ENCODE results near the gene PDSS1. TPM values are rescaled to one million over a fixed set of nuclear protein-coding genes. Genes with fewer than 3 reads are reported as not detected.

Gene PDSS1
- total RNA-seq, 5 donors from 2014 or later (not counting 1 experiment from before 2014, with no cell fraction given): 2.1 to 6.2 (median 2.9) TPM

DNA sequence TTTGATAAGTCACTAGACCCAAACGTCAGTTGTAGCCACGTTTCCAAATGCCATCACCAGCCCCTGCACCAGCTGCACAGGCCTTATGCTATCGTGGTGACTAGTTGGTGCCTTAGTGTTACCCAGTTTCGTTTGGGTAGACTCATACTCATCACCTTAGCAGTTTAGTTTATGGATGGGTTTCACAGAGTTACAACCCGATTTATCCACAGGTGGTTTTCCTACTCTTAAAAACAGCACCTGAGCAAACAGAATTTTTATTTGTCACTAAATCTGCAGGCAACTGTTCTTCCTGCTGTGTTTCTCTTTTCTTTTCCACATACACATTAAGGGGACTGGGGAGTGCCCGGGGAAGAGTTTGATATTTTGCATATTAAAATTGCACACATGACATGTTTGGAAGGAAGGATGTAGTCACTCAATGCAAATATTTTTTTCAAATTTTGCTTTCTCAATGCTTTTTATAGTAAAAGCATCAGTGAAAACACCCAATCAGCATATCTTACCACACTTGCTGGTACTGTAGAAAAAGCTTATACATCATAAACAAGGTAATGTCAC, 41.6 kb downstream of the PDSS1 start:
- POLR2A ChIA-PET: no interaction called here
- Histone ChIP-seq H3K4me1 (ENCODE audit: control insufficient read depth in 1 of 2, extremely low read depth in 1 of 2, insufficient read depth in 2 of 2, low read length in 2 of 2) (peaks cover 0 to 8% of the 10 kb centered on the region in 2 experiments), H3K4me3 (ENCODE audit: control insufficient read depth in 1 of 2, extremely low read depth in 1 of 2, low read length in 1 of 2) (no peak overlapping the region), H3K27me3 (replicated peaks in 1 of 2; ENCODE audit: control insufficient read depth in 2 of 2, extremely low read depth in 1 of 2, insufficient read depth in 2 of 2, low read length in 1 of 2) (no peaks in the 10 kb centered on the region), H3K27ac (ENCODE audit: low read length) (peak overlapping the region; percentile 30), H3K9me3 (no peaks in the 10 kb centered on the region), H3K36me3 (ENCODE audit: control insufficient read depth in 2 of 2, extremely low read depth in 1 of 2, insufficient read depth in 1 of 2, low read length in 1 of 2) (peaks cover 3 to 31% of the 10 kb centered on the region in 2 donors)
- H3K27ac Mint-ChIP-seq: peak overlapping the region; percentile 56 to 72
- peak overlapping the region in 1 of 3 donors; percentile 11 for H3K4me3 Mint-ChIP-seq
- WGBS (ENCODE audit: insufficient coverage): no CpG with 5 or more reads among the region's 6 CpGs
- ATAC-seq (replicated peaks in 1 of 4) (peak in 1 of 4 experiments; percentile 30), DNase-seq (no peak)
- no peaks in the 10 kb centered on the region for H3K9me3 Mint-ChIP-seq
- H3K4me1 Mint-ChIP-seq: peaks cover 8 to 25% (median 11%) of the 10 kb centered on the region in 3 donors
- CTCF ChIA-PET: interaction anchor here (0.8 to 1.5 kb wide), 2 partner anchors 13 kb away, joined by 3 to 5 read pairs; no protein-coding TSS in a partner anchor
- peaks cover 23% of the 10 kb centered on the region for H3K36me3 Mint-ChIP-seq
- no peaks in the 10 kb centered on the region for H3K27me3 Mint-ChIP-seq

GRCh38 chr10:26741368-26741767, 43.9 kb downstream of the PDSS1 start:
- peaks cover 0 to 31% of the 10 kb centered on the region in 2 donors for H3K36me3 ChIP-seq (ENCODE audit: control insufficient read depth in 2 of 2, extremely low read depth in 1 of 2, insufficient read depth in 1 of 2, low read length in 1 of 2)
- no peak for ATAC-seq (replicated peaks in 1 of 4)
- Mint-ChIP-seq H3K9me3 (no peaks in the 10 kb centered on the region), H3K4me1 (peaks cover 8 to 27% (median 15%) of the 10 kb centered on the region in 3 donors), H3K27ac (peak overlapping the region in 1 of 2 donors; percentile 16), H3K36me3 (peaks cover 34% of the 10 kb centered on the region), H3K27me3 (no peaks in the 10 kb centered on the region), H3K4me3 (no peak overlapping the region)
- peaks cover 0 to 8% of the 10 kb centered on the region in 2 experiments for H3K4me1 ChIP-seq (ENCODE audit: control insufficient read depth in 1 of 2, extremely low read depth in 1 of 2, insufficient read depth in 2 of 2, low read length in 2 of 2)
- ChIA-PET CTCF (no interaction called here), POLR2A (no interaction called here)
- H3K4me3 ChIP-seq (ENCODE audit: control insufficient read depth in 1 of 2, extremely low read depth in 1 of 2, low read length in 1 of 2): no peak overlapping the region
- no peaks in the 10 kb centered on the region for H3K9me3 ChIP-seq
- H3K27ac ChIP-seq (ENCODE audit: low read length): no peak overlapping the region
- H3K27me3 ChIP-seq (replicated peaks in 1 of 2; ENCODE audit: control insufficient read depth in 2 of 2, extremely low read depth in 1 of 2, insufficient read depth in 2 of 2, low read length in 1 of 2): no peaks in the 10 kb centered on the region
- WGBS (ENCODE audit: insufficient coverage): 100% methylated on average over 1 of the region's 4 CpGs
- no peak for DNase-seq

DNA sequence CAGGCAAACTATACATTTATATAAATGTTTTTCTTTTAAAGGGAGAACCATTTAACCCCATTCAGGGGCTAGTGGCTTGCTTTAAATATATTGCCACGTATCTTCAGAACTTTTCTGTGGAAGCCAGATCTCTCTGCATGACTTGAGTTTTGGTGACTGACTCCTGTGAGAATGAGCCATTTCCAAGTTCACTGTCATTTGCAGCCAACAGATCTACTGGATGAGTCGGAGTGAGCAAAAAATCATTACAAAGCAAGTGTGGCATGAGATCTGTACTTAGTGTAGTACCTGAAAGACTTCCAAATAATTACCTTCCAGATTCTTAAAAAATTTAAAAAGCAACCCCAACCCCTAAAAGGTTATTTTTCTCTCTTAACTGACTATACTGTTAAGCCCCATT, 45.6 kb downstream of the PDSS1 start:
- CTCF ChIA-PET: no interaction called here
- H3K9me3 Mint-ChIP-seq: no peaks in the 10 kb centered on the region
- WGBS (ENCODE audit: insufficient coverage): no CpG with 5 or more reads among the region's 2 CpGs
- POLR2A ChIA-PET: interaction anchor here in 1 of 2 donors (0.6 kb wide), 1 partner anchor 63 kb away, joined by 4 read pairs; no protein-coding TSS in a partner anchor
- peaks cover 8 to 23% (median 12%) of the 10 kb centered on the region in 3 donors for H3K4me1 Mint-ChIP-seq
- peaks cover 39% of the 10 kb centered on the region for H3K36me3 Mint-ChIP-seq
- DNase-seq (no peak), ATAC-seq (replicated peaks in 1 of 4) (no peak)
- H3K4me1 ChIP-seq (ENCODE audit: control insufficient read depth in 1 of 2, extremely low read depth in 1 of 2, insufficient read depth in 2 of 2, low read length in 2 of 2): peaks cover 0 to 3% of the 10 kb centered on the region in 2 experiments
- H3K36me3 ChIP-seq (ENCODE audit: control insufficient read depth in 2 of 2, extremely low read depth in 1 of 2, insufficient read depth in 1 of 2, low read length in 1 of 2): peaks cover 0 to 38% of the 10 kb centered on the region in 2 donors
- no peak overlapping the region for H3K27ac Mint-ChIP-seq
- no peaks in the 10 kb centered on the region for H3K9me3 ChIP-seq
- no peak overlapping the region for H3K27ac ChIP-seq (ENCODE audit: low read length)
- H3K4me3 ChIP-seq (ENCODE audit: control insufficient read depth in 1 of 2, extremely low read depth in 1 of 2, low read length in 1 of 2): no peak overlapping the region
- no peak overlapping the region for H3K4me3 Mint-ChIP-seq
- H3K27me3 ChIP-seq (replicated peaks in 1 of 2; ENCODE audit: control insufficient read depth in 2 of 2, extremely low read depth in 1 of 2, insufficient read depth in 2 of 2, low read length in 1 of 2): no peaks in the 10 kb centered on the region
- no peaks in the 10 kb centered on the region for H3K27me3 Mint-ChIP-seq

DNA sequence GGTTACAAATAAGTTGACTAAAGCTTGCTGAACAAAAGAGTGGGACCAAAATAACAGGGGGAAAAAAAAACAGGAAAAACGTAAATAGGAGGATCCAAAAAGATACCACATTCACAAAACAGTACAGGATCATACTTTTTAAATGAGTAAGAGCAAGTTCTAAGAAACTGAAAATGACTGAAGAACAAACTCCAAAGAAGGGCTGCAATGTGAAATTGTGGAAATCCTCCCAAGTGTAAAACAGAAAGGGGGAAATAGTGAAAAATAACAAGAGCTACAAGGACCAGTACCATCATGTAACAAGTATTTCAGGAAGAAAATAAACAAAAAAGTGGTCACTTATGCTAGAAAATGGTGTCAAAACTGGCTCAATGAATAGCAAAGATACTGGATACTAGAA, 46.3 kb downstream of the PDSS1 start:
- Histone ChIP-seq H3K27ac (ENCODE audit: low read length) (no peak overlapping the region), H3K4me1 (ENCODE audit: control insufficient read depth in 1 of 2, extremely low read depth in 1 of 2, insufficient read depth in 2 of 2, low read length in 2 of 2) (peaks cover 0 to 3% of the 10 kb centered on the region in 2 experiments), H3K4me3 (ENCODE audit: control insufficient read depth in 1 of 2, extremely low read depth in 1 of 2, low read length in 1 of 2) (no peak overlapping the region), H3K27me3 (replicated peaks in 1 of 2; ENCODE audit: control insufficient read depth in 2 of 2, extremely low read depth in 1 of 2, insufficient read depth in 2 of 2, low read length in 1 of 2) (no peaks in the 10 kb centered on the region), H3K36me3 (ENCODE audit: control insufficient read depth in 2 of 2, extremely low read depth in 1 of 2, insufficient read depth in 1 of 2, low read length in 1 of 2) (peaks cover 0 to 40% of the 10 kb centered on the region in 2 donors), H3K9me3 (no peaks in the 10 kb centered on the region)
- no peaks in the 10 kb centered on the region for H3K9me3 Mint-ChIP-seq
- peaks cover 45% of the 10 kb centered on the region for H3K36me3 Mint-ChIP-seq
- no peaks in the 10 kb centered on the region for H3K27me3 Mint-ChIP-seq
- no peak overlapping the region for H3K4me3 Mint-ChIP-seq
- peak overlapping the region; percentile 23 to 64 for H3K27ac Mint-ChIP-seq
- DNase-seq (no peak), ATAC-seq (replicated peaks in 1 of 4) (no peak)
- no CpG with 5 or more reads among the region's 1 CpG for WGBS (ENCODE audit: insufficient coverage)
- CTCF ChIA-PET: interaction anchor here in 1 of 2 donors (0.5 kb wide), 1 partner anchor 15 kb away, joined by 3 read pairs; no protein-coding TSS in a partner anchor
- peaks cover 8 to 19% (median 12%) of the 10 kb centered on the region in 3 donors for H3K4me1 Mint-ChIP-seq
- POLR2A ChIA-PET: interaction anchor here in 1 of 2 donors (0.6 kb wide), 1 partner anchor 62 kb away, joined by 4 read pairs; no protein-coding TSS in a partner anchor

GRCh38 chr10:26746061-26746460, 48.6 kb downstream of the PDSS1 start:
- Mint-ChIP-seq H3K36me3 (peaks cover 41% of the 10 kb centered on the region), H3K27me3 (no peaks in the 10 kb centered on the region), H3K9me3 (no peaks in the 10 kb centered on the region), H3K4me3 (no peak overlapping the region), H3K27ac (peak overlapping the region; percentile 4 to 54), H3K4me1 (peaks cover 0 to 5% (median 4%) of the 10 kb centered on the region in 3 donors)
- Histone ChIP-seq H3K27me3 (replicated peaks in 1 of 2; ENCODE audit: control insufficient read depth in 2 of 2, extremely low read depth in 1 of 2, insufficient read depth in 2 of 2, low read length in 1 of 2) (no peaks in the 10 kb centered on the region), H3K9me3 (no peaks in the 10 kb centered on the region), H3K36me3 (ENCODE audit: control insufficient read depth in 2 of 2, extremely low read depth in 1 of 2, insufficient read depth in 1 of 2, low read length in 1 of 2) (peaks cover 0 to 50% of the 10 kb centered on the region in 2 donors), H3K4me3 (ENCODE audit: control insufficient read depth in 1 of 2, extremely low read depth in 1 of 2, low read length in 1 of 2) (no peak overlapping the region), H3K27ac (ENCODE audit: low read length) (no peak overlapping the region), H3K4me1 (ENCODE audit: control insufficient read depth in 1 of 2, extremely low read depth in 1 of 2, insufficient read depth in 2 of 2, low read length in 2 of 2) (no peaks in the 10 kb centered on the region)
- whole genome bisulfite sequencing (ENCODE audit: insufficient coverage): 87% methylated on average over 3 of the region's 5 CpGs
- DNase-seq (no peak), ATAC-seq (replicated peaks in 1 of 4) (no peak)
- ChIA-PET POLR2A (interaction anchor here in 1 of 2 donors (0.7 kb wide), 1 partner anchor 8 kb away, joined by 3 read pairs; no protein-coding TSS in a partner anchor), CTCF (no interaction called here)

GRCh38 chr10:26755443-26755903, 58.0 kb downstream of the PDSS1 start:
- CTCF ChIA-PET: interaction anchor here (0.5 to 1.0 kb wide), 3 partner anchors 29 to 127 kb away, joined by 3 to 5 read pairs (median 3); no protein-coding TSS in a partner anchor
- no peak for DNase-seq
- Histone ChIP-seq H3K27me3 (replicated peaks in 1 of 2; ENCODE audit: control insufficient read depth in 2 of 2, extremely low read depth in 1 of 2, insufficient read depth in 2 of 2, low read length in 1 of 2) (no peaks in the 10 kb centered on the region), H3K9me3 (no peaks in the 10 kb centered on the region), H3K27ac (ENCODE audit: low read length) (no peak overlapping the region), H3K4me1 (ENCODE audit: control insufficient read depth in 1 of 2, extremely low read depth in 1 of 2, insufficient read depth in 2 of 2, low read length in 2 of 2) (no peaks in the 10 kb centered on the region), H3K4me3 (ENCODE audit: control insufficient read depth in 1 of 2, extremely low read depth in 1 of 2, low read length in 1 of 2) (no peak overlapping the region), H3K36me3 (ENCODE audit: control insufficient read depth in 2 of 2, extremely low read depth in 1 of 2, insufficient read depth in 1 of 2, low read length in 1 of 2) (peaks cover 0 to 20% of the 10 kb centered on the region in 2 donors)
- no CpG with 5 or more reads among the region's 4 CpGs for WGBS (ENCODE audit: insufficient coverage)
- H3K4me3 Mint-ChIP-seq: no peak overlapping the region
- H3K27ac Mint-ChIP-seq: peak overlapping the region; percentile 33 to 53
- H3K4me1 Mint-ChIP-seq: peaks cover 2 to 8% (median 4%) of the 10 kb centered on the region in 3 donors
- no peaks in the 10 kb centered on the region for H3K9me3 Mint-ChIP-seq
- H3K36me3 Mint-ChIP-seq: peaks cover 37% of the 10 kb centered on the region
- ATAC-seq (replicated peaks in 1 of 4): no peak
- no peaks in the 10 kb centered on the region for H3K27me3 Mint-ChIP-seq
- POLR2A ChIA-PET: interaction anchor here in 1 of 2 donors (0.5 to 0.6 kb wide), 2 partner anchors 15 to 19 kb away, joined by 3 read pairs; no protein-coding TSS in a partner anchor
